ENCODE data around the gene TRIM63.
A peak's percentile ranks its signal among the peaks of the same experiment; 100 is the strongest.

The TRIM63 gene

GRCh38 chr1:26045722-26046245 lies 21.6 kb downstream of the TRIM63 start, which contains the start of gene SLC30A2:
Gene SLC30A2, minus strand, starts transcription at chr1:26046118. Its CDS starts 222 bp downstream, at chr1:26045896.
- H3K27ac ChIP-seq (ENCODE audit: low read depth in 2 of 2, low read length in 2 of 2), result no peak within 1 kb of the TSS
- no peaks in the 10 kb centered on the region for H3K9me3 ChIP-seq (ENCODE audit: control insufficient read depth in 2 of 2, low read length in 2 of 2)
- peaks cover 8 to 11% of the 10 kb centered on the region in 2 donors for H3K4me1 ChIP-seq (ENCODE audit: control insufficient read depth in 2 of 2, insufficient read depth in 2 of 2, low read length in 2 of 2)
- peak within 1 kb of the TSS in 1 of 2 donors; percentile 15 for H3K4me3 ChIP-seq (ENCODE audit: low read length in 2 of 2)
- H3K9ac ChIP-seq (ENCODE audit: low read depth in 1 of 2, low read length in 2 of 2), result no peak within 1 kb of the TSS
- H3K27me3 ChIP-seq (ENCODE audit: control insufficient read depth in 2 of 2, insufficient read depth in 2 of 2, low read length in 2 of 2), result peaks cover 31 to 36% of the 10 kb centered on the region in 2 donors
- no peaks in the 10 kb centered on the region for H3K36me3 ChIP-seq (ENCODE audit: control insufficient read depth in 2 of 2, insufficient read depth in 2 of 2, low read length in 2 of 2)

DNA sequence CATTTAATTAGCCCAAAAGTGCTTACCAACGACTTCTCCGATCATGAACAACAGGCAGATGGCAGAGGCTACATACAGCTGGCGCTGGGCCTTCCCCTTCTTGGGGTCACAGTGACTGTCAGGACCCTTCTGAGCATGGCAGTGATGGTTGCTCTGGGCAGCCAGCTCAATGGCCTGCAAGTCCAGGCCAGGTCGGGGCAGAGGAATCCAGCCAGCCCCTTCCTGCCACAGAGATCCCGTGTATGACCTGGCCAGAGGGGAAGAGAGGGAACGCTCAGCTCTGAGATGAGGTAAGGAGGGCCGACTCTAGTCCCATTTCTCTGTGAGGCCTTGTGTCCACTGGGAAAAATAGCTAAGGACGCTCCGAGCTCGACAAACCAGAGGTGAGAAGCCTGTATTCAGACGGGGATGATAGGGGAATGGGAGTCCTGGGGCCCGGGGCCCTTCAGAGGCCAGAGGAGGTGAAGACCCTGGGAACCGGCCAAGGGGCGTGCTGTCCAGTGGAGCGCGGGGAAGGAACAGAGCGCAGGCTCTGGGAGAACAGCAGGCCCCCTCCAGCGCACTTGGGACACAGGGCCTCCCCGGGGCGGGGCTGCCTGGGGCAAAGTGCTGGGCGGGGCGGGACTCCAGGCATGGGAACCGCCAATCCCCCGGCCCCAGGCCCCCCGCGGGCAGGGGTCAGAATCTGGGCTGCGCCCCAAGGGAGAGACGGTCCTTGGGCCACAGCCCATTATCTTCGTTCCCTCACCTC lies 22.3 kb downstream of the TRIM63 start:
- no peaks in the 10 kb centered on the region for H3K9me3 ChIP-seq (ENCODE audit: control insufficient read depth in 2 of 2, low read length in 2 of 2)
- peaks cover 8 to 11% of the 10 kb centered on the region in 2 donors for H3K4me1 ChIP-seq (ENCODE audit: control insufficient read depth in 2 of 2, insufficient read depth in 2 of 2, low read length in 2 of 2)
- peaks cover 31 to 36% of the 10 kb centered on the region in 2 donors for H3K27me3 ChIP-seq (ENCODE audit: control insufficient read depth in 2 of 2, insufficient read depth in 2 of 2, low read length in 2 of 2)
- H3K27ac ChIP-seq (ENCODE audit: low read depth in 2 of 2, low read length in 2 of 2), result no peak overlapping the region
- H3K4me3 ChIP-seq (ENCODE audit: low read length in 2 of 2), result no peak overlapping the region
- no peaks in the 10 kb centered on the region for H3K36me3 ChIP-seq (ENCODE audit: control insufficient read depth in 2 of 2, insufficient read depth in 2 of 2, low read length in 2 of 2)
- no peak overlapping the region for H3K9ac ChIP-seq (ENCODE audit: low read depth in 1 of 2, low read length in 2 of 2)

DNA sequence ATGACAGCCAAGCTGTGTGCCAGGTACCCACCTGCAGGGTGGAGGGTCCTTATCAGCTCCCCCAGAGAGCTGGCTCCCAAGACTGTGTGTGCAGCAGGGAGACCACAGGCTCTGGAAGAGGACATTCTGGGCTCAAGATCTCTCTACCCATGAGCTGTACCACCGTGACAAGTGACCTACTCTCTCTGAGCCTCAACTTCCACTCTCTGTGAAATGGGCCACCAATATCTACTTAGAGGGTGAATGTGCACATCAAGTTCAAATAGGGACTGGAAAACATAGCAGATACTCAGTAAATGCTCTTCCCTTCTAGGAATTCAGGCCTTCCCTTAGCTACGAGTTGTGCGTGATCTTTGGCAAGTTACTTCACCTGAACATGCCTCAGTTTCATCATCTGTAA lies 23.0 kb downstream of the TRIM63 start:
- peaks cover 31 to 36% of the 10 kb centered on the region in 2 donors for H3K27me3 ChIP-seq (ENCODE audit: control insufficient read depth in 2 of 2, insufficient read depth in 2 of 2, low read length in 2 of 2)
- no peaks in the 10 kb centered on the region for H3K9me3 ChIP-seq (ENCODE audit: control insufficient read depth in 2 of 2, low read length in 2 of 2)
- no peak overlapping the region for H3K4me3 ChIP-seq (ENCODE audit: low read length in 2 of 2)
- no peak overlapping the region for H3K9ac ChIP-seq (ENCODE audit: low read depth in 1 of 2, low read length in 2 of 2)
- no peaks in the 10 kb centered on the region for H3K36me3 ChIP-seq (ENCODE audit: control insufficient read depth in 2 of 2, insufficient read depth in 2 of 2, low read length in 2 of 2)
- H3K4me1 ChIP-seq (ENCODE audit: control insufficient read depth in 2 of 2, insufficient read depth in 2 of 2, low read length in 2 of 2), result peaks cover 4 to 6% of the 10 kb centered on the region in 2 donors
- no peak overlapping the region for H3K27ac ChIP-seq (ENCODE audit: low read depth in 2 of 2, low read length in 2 of 2)

DNA sequence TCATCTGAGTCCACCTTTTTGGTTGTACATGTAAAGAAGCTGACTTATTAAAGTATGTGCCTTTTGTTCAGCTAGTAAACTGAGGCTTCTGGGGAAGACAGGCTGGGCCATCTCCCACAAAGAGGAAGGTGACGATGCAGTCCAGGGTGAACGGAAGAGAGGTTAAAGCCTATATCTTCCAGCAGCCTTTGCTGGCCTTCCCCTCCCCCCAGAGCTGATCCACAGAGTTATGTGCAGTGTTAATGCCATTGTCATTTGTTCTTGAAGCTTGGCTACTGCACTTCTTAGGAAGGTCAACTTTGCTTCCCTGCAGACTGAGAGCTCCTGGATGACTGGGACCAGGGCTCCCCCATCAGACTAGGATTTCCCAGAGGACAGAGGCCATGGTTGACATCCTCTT lies 23.7 kb downstream of the TRIM63 start:
- no peak overlapping the region for H3K4me3 ChIP-seq (ENCODE audit: low read length in 2 of 2)
- H3K27me3 ChIP-seq (ENCODE audit: control insufficient read depth in 2 of 2, insufficient read depth in 2 of 2, low read length in 2 of 2), result peaks cover 31 to 36% of the 10 kb centered on the region in 2 donors
- no peaks in the 10 kb centered on the region for H3K36me3 ChIP-seq (ENCODE audit: control insufficient read depth in 2 of 2, insufficient read depth in 2 of 2, low read length in 2 of 2)
- no peak overlapping the region for H3K9ac ChIP-seq (ENCODE audit: low read depth in 1 of 2, low read length in 2 of 2)
- H3K27ac ChIP-seq (ENCODE audit: low read depth in 2 of 2, low read length in 2 of 2), result no peak overlapping the region
- no peaks in the 10 kb centered on the region for H3K9me3 ChIP-seq (ENCODE audit: control insufficient read depth in 2 of 2, low read length in 2 of 2)
- peaks cover 0 to 2% of the 10 kb centered on the region in 2 donors for H3K4me1 ChIP-seq (ENCODE audit: control insufficient read depth in 2 of 2, insufficient read depth in 2 of 2, low read length in 2 of 2)

- Histone ChIP-seq H3K36me3 (ENCODE audit: control insufficient read depth in 2 of 2, insufficient read depth in 2 of 2, low read length in 2 of 2) (no peaks in the 10 kb centered on the region), H3K9me3 (ENCODE audit: control insufficient read depth in 2 of 2, low read length in 2 of 2) (no peaks in the 10 kb centered on the region), H3K4me3 (ENCODE audit: low read length in 2 of 2) (no peak overlapping the region), H3K27ac (ENCODE audit: low read depth in 2 of 2, low read length in 2 of 2) (no peak overlapping the region), H3K27me3 (ENCODE audit: control insufficient read depth in 2 of 2, insufficient read depth in 2 of 2, low read length in 2 of 2) (peaks cover 23 to 31% of the 10 kb centered on the region in 2 donors), H3K9ac (ENCODE audit: low read depth in 1 of 2, low read length in 2 of 2) (no peak overlapping the region), H3K4me1 (ENCODE audit: control insufficient read depth in 2 of 2, insufficient read depth in 2 of 2, low read length in 2 of 2) (peaks cover 0 to 2% of the 10 kb centered on the region in 2 donors)
These were observed 25.5 kb downstream of the TRIM63 start for GRCh38 chr1:26041978-26042377.

- peaks cover 1 to 3% of the 10 kb centered on the region in 2 donors for H3K4me1 ChIP-seq (ENCODE audit: control insufficient read depth in 2 of 2, insufficient read depth in 2 of 2, low read length in 2 of 2)
- H3K36me3 ChIP-seq (ENCODE audit: control insufficient read depth in 2 of 2, insufficient read depth in 2 of 2, low read length in 2 of 2), result no peaks in the 10 kb centered on the region
- H3K4me3 ChIP-seq (ENCODE audit: low read length in 2 of 2), result no peak overlapping the region
- peaks cover 18 to 25% of the 10 kb centered on the region in 2 donors for H3K27me3 ChIP-seq (ENCODE audit: control insufficient read depth in 2 of 2, insufficient read depth in 2 of 2, low read length in 2 of 2)
- no peaks in the 10 kb centered on the region for H3K9me3 ChIP-seq (ENCODE audit: control insufficient read depth in 2 of 2, low read length in 2 of 2)
- no peak overlapping the region for H3K27ac ChIP-seq (ENCODE audit: low read depth in 2 of 2, low read length in 2 of 2)
- no peak overlapping the region for H3K9ac ChIP-seq (ENCODE audit: low read depth in 1 of 2, low read length in 2 of 2)
These were observed 26.0 kb downstream of the TRIM63 start for GRCh38 chr1:26041401-26041800.

DNA sequence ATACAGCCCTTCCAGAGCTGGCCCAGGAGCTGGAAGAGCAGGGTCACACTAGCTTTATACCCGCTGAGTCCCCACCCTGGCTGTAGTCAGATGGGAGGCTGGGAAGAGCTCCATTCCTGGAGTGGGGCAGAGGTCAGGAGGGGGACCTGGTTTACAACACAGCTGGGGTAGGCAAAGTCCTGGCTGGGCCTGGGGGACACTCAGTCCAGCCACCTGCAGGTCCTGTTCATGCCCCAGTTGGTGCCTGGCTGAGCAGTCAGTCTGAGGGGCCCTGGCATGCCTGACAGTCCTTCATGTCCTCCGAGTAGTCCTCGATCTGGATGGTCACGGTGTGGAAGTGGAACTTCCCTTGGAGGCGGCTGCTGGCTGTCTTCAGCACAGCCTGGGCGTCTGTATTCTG lies 28.5 kb downstream of the TRIM63 start:
- Histone ChIP-seq H3K27me3 (ENCODE audit: control insufficient read depth in 2 of 2, insufficient read depth in 2 of 2, low read length in 2 of 2) (peaks cover 9 to 16% of the 10 kb centered on the region in 2 donors), H3K36me3 (ENCODE audit: control insufficient read depth in 2 of 2, insufficient read depth in 2 of 2, low read length in 2 of 2) (no peaks in the 10 kb centered on the region), H3K9me3 (ENCODE audit: control insufficient read depth in 2 of 2, low read length in 2 of 2) (no peaks in the 10 kb centered on the region), H3K4me1 (ENCODE audit: control insufficient read depth in 2 of 2, insufficient read depth in 2 of 2, low read length in 2 of 2) (peaks cover 11 to 13% of the 10 kb centered on the region in 2 donors), H3K27ac (ENCODE audit: low read depth in 2 of 2, low read length in 2 of 2) (no peak overlapping the region), H3K9ac (ENCODE audit: low read depth in 1 of 2, low read length in 2 of 2) (no peak overlapping the region), H3K4me3 (ENCODE audit: low read length in 2 of 2) (no peak overlapping the region)

GRCh38 chr1:26038477-26038876 lies 29.0 kb downstream of the TRIM63 start:
- Histone ChIP-seq H3K4me3 (ENCODE audit: low read length in 2 of 2) (no peak overlapping the region), H3K27ac (ENCODE audit: low read depth in 2 of 2, low read length in 2 of 2) (no peak overlapping the region), H3K27me3 (ENCODE audit: control insufficient read depth in 2 of 2, insufficient read depth in 2 of 2, low read length in 2 of 2) (peaks cover 9 to 12% of the 10 kb centered on the region in 2 donors), H3K36me3 (ENCODE audit: control insufficient read depth in 2 of 2, insufficient read depth in 2 of 2, low read length in 2 of 2) (no peaks in the 10 kb centered on the region), H3K4me1 (ENCODE audit: control insufficient read depth in 2 of 2, insufficient read depth in 2 of 2, low read length in 2 of 2) (peaks cover 11 to 13% of the 10 kb centered on the region in 2 donors), H3K9ac (ENCODE audit: low read depth in 1 of 2, low read length in 2 of 2) (no peak overlapping the region), H3K9me3 (ENCODE audit: control insufficient read depth in 2 of 2, low read length in 2 of 2) (no peaks in the 10 kb centered on the region)

DNA sequence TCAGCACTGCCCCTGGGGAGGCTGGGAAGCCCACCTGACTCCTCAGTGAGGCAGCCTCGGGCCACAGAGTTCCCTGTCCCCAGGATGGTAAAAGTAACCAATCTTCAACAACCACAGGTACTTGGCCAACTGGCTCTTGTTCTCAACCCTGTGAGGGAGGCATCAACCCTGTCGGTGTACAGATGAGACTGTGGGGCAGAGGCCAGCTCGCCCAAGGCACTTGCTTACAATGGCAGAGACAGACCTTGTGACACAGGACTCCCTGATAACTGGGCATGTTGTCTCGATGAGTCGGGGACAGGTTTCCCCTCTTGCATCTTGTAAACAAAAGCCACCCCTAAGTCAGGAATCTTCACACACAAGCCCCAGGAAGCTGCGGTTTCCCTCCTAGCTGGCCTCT lies 29.5 kb downstream of the TRIM63 start:
- H3K4me3 ChIP-seq (ENCODE audit: low read length in 2 of 2), result no peak overlapping the region
- H3K9me3 ChIP-seq (ENCODE audit: control insufficient read depth in 2 of 2, low read length in 2 of 2), result no peaks in the 10 kb centered on the region
- no peaks in the 10 kb centered on the region for H3K36me3 ChIP-seq (ENCODE audit: control insufficient read depth in 2 of 2, insufficient read depth in 2 of 2, low read length in 2 of 2)
- H3K27me3 ChIP-seq (ENCODE audit: control insufficient read depth in 2 of 2, insufficient read depth in 2 of 2, low read length in 2 of 2), result peaks cover 9 to 12% of the 10 kb centered on the region in 2 donors
- H3K9ac ChIP-seq (ENCODE audit: low read depth in 1 of 2, low read length in 2 of 2), result no peak overlapping the region
- H3K4me1 ChIP-seq (ENCODE audit: control insufficient read depth in 2 of 2, insufficient read depth in 2 of 2, low read length in 2 of 2), result peaks cover 11 to 13% of the 10 kb centered on the region in 2 donors
- H3K27ac ChIP-seq (ENCODE audit: low read depth in 2 of 2, low read length in 2 of 2), result no peak overlapping the region

DNA sequence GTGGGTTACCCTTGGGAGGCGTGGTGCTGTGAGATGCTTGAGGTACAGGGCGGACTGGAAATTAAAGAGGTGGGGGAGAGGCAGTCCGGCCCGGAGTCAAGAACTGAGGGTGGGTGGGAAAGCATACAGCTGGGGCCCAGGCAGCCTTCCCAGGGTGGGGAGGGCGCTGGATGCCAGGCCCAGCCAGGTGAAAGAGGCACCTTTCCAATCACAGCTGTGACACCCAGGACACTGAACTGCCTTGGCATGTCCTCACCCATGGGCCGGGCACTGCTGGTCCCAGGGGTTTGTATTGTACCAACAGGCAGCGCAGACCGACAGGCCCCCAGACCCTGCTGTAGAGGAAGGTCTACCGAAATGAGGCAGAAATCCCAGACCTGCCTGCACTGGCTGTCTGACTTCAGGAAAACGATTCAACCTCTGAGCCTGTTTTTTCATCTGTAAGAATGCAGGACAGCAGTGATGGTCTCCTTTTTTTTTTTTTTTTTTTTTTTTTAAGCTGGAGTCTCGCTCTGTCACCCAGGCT lies 30.6 kb downstream of the TRIM63 start:
- no peak overlapping the region for H3K4me3 ChIP-seq (ENCODE audit: low read length in 2 of 2)
- H3K27me3 ChIP-seq (ENCODE audit: control insufficient read depth in 2 of 2, insufficient read depth in 2 of 2, low read length in 2 of 2), result peaks cover 6 to 8% of the 10 kb centered on the region in 2 donors
- no peak overlapping the region for H3K9ac ChIP-seq (ENCODE audit: low read depth in 1 of 2, low read length in 2 of 2)
- H3K36me3 ChIP-seq (ENCODE audit: control insufficient read depth in 2 of 2, insufficient read depth in 2 of 2, low read length in 2 of 2), result no peaks in the 10 kb centered on the region
- no peaks in the 10 kb centered on the region for H3K9me3 ChIP-seq (ENCODE audit: control insufficient read depth in 2 of 2, low read length in 2 of 2)
- H3K4me1 ChIP-seq (ENCODE audit: control insufficient read depth in 2 of 2, insufficient read depth in 2 of 2, low read length in 2 of 2), result peaks cover 11 to 13% of the 10 kb centered on the region in 2 donors
- H3K27ac ChIP-seq (ENCODE audit: low read depth in 2 of 2, low read length in 2 of 2), result no peak overlapping the region
